Effector CD8-positive, alpha-beta T cell (primary cell): ENCODE data around the gene DGKA.
"Not testable (repeated sequence)": the region's sequence is repeated elsewhere in the genome, so short reads cannot be mapped to it uniquely, and the experiment has no call there.

Experiments used
- DNase-seq: peaks from one replicate; lab custom pipeline; 2025; lab: John Stamatoyannopoulos, UW
- total RNA-seq, 4 experiments: gene quantifications; one replicate each; lab custom pipeline; 2026; lab: John Stamatoyannopoulos, UW

Gene DGKA
- total RNA-seq, result 120 to 369 (median 231) reads per million in 4 experiments

DNA sequence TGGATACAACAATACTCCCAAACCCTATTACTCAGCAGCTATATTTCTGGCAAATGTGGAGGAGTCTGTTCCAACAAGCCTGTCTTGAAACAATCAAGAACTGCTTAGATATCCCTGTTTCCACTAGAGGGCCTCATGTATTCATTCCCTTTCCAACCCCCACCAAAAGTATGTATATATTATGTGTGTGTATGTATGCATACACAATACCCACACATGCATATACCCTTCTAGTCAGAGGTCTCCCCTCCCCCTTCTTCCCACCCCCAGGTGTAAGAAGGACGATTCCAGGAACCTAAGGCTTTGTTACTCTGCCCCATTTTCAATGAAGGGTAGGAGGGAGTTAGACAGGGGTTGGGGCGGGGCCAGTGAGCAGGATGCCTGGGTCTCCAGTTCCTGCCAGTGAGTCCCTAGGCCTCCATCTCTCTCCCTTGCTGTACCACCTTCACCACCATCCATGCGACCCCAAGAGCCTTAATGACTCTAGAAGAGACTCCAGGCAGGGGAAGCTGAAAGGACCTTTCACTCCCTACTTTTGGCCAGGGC is at the start of gene DGKA:
Gene DGKA, plus strand, starts transcription at position 392 of the 546 bp plus-strand sequence. CDS start 5,342 bp downstream, outside the sequence.
- DNase-seq, result peak; percentile 30

GRCh38 chr12:55885113-55885512 is 45.8 kb upstream of the DGKA start:
- DNase-seq, result no peak

GRCh38 chr12:55891310-55891709 is 39.7 kb upstream of the DGKA start:
- DNase-seq, result no peak

- no peak for DNase-seq
Measured at GRCh38 chr12:55893723-55894122, 37.2 kb upstream of the DGKA start.

GRCh38 chr12:55899082-55899481 is 31.9 kb upstream of the DGKA start:
- no peak for DNase-seq

DNA sequence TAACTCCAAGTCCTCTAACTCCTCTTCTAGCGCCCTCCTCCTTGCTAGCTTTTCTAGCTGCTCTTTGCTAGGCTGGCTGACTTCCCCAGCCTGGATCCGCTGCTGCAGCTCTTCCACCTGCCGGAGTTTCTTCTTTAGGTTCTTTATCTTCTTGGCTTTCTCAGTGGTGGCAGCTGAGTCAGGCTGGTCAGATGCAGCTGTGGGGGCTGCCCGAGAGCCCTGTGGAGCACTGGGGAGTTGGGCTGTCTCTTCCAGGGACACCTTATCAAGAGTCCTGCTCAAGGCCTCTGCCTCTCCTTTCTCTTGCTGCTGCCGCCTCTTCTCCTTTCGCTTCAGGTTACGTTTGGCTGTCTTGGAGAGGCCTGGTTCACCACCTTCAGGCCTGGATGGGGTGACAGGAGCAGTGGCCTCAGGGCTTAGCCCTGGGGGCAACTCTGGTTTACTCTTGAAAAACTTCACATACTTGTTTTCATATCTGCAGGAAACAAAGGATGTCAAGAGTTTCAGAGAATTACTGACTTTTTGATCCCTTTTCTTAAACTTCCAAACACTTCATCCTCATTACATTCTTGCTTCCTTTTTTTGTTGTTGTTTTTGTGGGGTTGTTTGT is 29.0 kb upstream of the DGKA start:
- DNase-seq, result no peak

DNA sequence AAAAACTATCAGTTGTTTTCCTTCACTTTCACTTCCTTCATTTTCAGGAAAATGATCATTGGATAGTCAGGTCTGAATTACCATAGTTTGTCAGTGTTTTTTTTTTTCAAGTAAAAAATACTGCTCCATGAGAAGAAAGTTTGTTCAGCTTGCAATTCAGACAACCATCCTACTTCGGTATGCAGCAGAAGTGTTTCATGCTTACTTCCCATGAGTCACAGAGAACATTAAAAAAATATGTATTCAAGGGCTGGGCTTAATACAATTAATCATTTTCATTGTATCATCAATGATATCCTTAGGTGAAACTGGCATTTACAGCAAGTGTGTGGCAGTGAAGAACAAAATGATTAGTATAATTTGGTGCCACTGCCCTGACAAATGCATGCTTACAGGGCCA is 24.9 kb upstream of the DGKA start:
- no peak for DNase-seq

DNA sequence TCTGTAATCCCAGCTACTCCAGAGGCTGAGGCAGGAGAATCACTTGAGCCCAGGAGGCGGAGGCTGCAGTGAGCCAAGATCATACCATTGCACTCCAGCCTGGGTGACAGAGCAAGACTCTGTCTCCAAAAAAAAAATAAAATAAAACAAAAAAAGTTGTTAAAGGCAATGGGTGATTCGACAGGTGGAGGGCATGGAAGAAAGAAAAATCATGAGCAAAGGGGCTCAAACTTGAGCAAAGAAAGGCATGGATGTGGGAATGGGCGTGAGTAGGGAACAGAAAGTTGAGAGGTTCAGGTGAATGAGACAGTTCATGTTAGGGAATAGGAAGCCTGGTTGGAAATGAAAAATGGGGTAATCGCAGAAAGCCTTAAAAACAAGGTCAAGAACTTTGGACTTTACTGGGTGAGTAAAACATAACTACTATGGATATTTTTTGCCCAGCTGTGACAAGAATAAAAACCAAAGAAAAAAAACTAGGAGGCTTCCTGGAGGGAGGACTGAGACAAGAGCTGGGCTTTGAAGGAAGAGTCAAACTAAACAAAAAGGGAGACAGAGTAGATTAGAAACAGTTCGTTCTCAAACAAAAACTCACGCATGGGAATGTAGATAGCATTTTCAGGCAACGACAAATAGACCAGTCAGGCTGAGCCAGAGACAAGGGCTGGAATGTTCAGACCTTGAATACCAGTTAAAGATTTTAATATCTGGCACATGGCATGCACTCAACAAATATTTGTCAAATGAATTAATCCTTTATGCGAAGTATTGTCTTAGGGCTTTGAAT is 22.0 kb upstream of the DGKA start:
- DNase-seq, result no peak

GRCh38 chr12:55909513-55909884 is 21.5 kb upstream of the DGKA start:
- no peak for DNase-seq

GRCh38 chr12:55912908-55913307 is 18.1 kb upstream of the DGKA start:
- no peak for DNase-seq

DNA sequence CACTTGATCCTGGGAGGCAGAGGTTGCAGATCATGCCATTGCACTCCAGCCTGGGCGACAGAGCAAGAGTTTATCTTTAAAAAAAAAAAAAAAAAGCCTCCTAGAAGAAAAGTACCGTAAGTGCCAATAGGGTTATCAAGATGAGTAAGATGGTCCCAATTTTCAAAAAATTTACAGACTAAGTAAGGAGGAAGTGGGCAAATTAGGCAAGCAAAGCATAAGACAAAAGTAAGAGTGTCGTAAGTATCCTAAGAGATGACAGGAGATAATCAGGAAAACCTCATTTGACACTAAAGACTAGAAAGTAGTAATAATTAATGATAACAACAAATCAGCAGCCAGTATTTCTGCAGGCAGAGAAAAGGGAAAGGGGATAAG is 15.5 kb upstream of the DGKA start:
- DNase-seq, result no peak

DNA sequence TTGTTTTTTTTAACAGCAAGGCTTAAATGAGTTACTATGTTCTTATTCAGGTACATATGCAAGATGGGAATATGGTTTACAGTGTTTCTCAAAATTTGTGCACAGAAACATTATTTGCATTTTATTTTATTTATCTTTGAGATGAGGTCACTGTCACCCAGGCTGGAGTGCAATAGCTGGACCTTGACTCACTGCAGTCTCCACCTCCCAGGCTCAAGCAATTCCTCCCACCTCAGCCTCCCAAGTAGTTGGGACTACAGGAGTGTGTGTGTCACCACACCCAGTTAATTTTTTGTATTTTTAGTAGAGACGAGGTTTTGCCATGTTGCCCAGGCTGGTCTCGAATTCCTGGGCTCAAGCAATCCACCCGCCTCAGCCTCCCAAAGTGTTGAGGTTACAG is 11.9 kb upstream of the DGKA start:
- not testable (repeated sequence) for DNase-seq

- no peak for DNase-seq
Measured at GRCh38 chr12:55922126-55922525, 8.8 kb upstream of the DGKA start.

DNA sequence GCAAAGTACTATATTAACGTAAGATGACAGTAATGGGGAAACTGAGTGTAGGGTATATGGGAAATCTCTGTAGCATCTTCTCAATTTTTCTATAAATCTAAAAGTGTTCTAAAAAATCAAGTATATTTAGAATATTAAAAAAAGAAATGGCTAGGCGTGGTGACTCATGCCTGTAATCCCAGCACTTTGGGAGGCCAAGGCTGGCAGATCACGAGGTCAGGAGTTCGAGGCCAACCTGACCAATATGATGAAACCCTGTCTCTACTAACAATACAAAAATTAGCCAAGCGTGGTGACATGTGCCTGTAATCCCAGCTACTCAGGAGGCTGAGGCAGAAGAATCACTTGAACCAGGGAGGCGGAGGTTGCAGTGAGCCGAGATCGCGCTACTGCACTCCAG is 7.3 kb upstream of the DGKA start:
- DNase-seq, result not testable (repeated sequence)

DNA sequence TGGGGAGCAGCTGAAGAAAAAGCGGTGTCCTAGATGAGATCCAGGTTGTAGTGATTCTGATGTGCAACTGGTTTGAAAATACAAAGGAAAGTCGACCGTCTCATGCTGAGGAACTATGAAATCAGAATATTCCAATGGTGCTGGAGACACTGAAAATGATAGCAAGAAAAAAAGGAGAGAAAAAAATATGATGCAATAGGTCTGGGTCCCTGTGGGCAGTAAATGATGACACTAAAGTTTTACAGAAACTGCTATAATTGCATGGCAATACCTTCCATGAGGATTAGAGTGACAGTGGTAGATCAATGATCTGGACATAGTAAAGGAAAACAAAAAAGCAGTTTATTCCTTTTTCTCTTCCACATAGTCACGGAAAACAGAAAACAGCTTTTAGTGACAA is 5.6 kb upstream of the DGKA start:
- no peak for DNase-seq

- no peak for DNase-seq
Measured at GRCh38 chr12:55925870-55926737, 4.9 kb upstream of the DGKA start.

DNA sequence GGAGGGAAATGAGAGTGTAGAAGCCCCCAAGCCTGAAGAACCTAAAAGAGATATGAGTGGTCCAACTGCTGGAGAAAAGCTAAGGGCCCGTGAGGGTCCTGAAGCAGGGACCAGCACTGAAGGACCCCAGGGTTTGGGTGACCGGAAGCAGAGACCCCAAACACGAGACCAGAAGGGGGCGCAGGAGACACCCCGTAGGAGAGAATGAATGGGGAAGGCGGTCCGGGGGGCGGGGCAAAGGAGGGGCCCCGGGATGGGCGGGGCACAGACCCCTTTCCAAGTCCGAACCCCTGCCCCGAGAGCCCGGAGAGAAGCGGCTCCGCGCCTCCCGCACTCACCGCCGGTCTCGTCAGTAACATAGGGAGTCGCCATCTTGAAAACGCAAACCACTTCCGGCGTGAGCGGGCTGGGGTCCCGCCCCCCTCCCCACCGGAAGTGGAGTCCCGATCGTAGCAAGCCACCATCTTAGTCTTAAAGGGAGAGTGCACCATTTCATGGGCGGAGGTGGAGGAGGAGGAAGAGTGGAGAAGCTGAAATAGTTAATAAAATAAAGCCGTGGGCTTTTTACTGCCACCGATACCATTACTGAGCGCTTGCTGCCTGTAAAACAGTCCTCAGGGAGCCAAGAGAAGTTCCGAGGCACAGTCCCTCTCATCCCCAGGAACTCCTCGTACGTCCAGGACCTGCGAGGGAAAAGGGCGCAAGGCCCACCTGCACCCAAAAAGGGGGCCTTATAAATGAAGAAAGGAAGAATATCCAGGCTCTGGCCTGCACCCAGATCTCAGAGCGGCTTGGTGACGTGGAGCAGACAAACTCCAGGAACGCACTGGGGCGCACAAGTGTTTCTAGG is 4.0 kb upstream of the DGKA start:
- peak; percentile 87 for DNase-seq

- DNase-seq, result peak; percentile 23
Measured at GRCh38 chr12:55927588-55928502, 3.1 kb upstream of the DGKA start, which contains the start of gene PYM1. Gene PYM1, minus strand, starts transcription at chr12:55927894. Its CDS starts 133 bp downstream, at chr12:55927761.

DNA sequence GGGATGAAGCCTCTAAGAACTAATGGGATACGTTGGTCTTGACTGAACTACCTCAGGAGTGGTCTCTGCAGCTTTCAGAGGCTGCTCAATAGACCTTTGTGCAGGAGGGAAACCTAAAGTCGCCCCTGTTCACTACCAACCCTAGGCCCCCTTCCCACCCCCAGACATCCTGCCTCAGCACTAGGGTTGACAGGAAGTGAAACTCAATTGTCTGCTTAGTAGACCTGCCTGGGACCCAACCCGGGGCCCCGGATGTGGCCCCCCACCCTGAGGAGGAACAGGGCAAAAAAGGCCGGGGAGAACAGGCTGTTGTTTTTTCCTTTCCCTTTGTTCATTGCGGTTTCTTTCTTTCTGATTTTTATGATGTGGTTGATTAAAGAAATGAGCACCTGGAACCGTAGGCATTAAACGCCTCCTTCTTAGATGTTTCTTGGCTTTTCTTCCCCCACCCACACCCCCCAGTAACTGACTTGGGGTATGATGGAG is 1.6 kb upstream of the DGKA start:
- DNase-seq, result peak; percentile 76

DNA sequence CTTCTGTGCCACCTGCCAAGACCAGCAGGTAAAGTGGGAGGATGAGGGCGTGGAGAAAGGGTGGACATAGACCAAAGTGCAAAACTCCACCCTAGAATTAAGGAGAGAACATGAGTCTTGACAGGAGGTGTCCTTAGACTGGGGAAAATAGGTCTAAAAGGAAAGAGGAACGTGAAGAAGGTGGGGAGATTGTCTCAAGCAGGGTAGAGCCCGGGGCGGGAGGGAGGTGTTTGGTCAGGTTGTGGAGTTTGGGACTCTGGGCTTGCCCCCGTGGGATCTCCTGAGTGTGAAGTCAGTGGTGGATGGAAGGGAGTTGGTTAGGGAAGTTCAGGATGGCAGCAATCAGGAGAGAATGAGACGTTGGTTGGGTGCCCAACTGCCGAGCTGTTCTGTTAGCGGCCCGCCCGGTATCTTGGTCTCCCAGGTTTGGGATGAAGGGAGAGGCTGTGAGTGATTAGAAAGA is 386 bp downstream of the DGKA start:
- DNase-seq, result no peak
